B cell (primary cell): Measurements from ENCODE around the gene ABCC3. TPM values are rescaled to one million over a fixed set of nuclear protein-coding genes. Genes with fewer than 3 reads are reported as not detected.
"Not testable (repeated sequence)": the region's sequence is repeated elsewhere in the genome, so short reads cannot be mapped to it uniquely, and the experiment has no call there.

Experiments used
- ATAC-seq: fragments of 200-7000 bp; cut with Tn5 transposase; one replicate; pipeline ENCODE4 v1.10.0; 2021; ENCODE audit warnings: low read depth, mild to moderate bottlenecking, moderate number of reproducible peaks, moderate library complexity
- CTCF ChIA-PET: fragments of 350-600 bp; sonication (Branson Sonifier 250); formaldehyde crosslinking; loops from one replicate; lab custom pipeline; 2021; ENCODE audit warnings: antibody characterized with exemption, inconsistent platforms; lab: Charles Lee
- POLR2A ChIA-PET: fragments of 350-600 bp; sonication (Branson Sonifier 250); formaldehyde crosslinking; loops from one replicate; lab custom pipeline; 2021; ENCODE audit warnings: antibody characterized with exemption; lab: Charles Lee
- DNase-seq: peaks from one replicate; pipeline ENCODE4 v3.0.0; 2013
- H2AFZ ChIP-seq: 2 replicates; pipeline ENCODE4 v1.6.1; 2012; ENCODE audit warnings: mild to moderate bottlenecking, low read depth, low read length; ENCODE audit not compliant: insufficient read depth, poor library complexity, severe bottlenecking
- H3K27ac ChIP-seq, 2 donors: 1 replicate in 1 of 2; 2 replicates in 1 of 2; pipeline ENCODE4 v1.5.1; 2012 to 2013; ENCODE audit warnings: low read length in 2 of 2, mild to moderate bottlenecking in 2 of 2, moderate library complexity in 1 of 2
- H3K27me3 ChIP-seq, 4 experiments: fragments of 200-600 bp in 1 of 4; sonication (generic) in 1 of 4; replicated peaks in 1 of 4; 1 replicate in 2 of 4; 2 replicates in 2 of 4; pipeline versions ENCODE4 v1.6.1 to v1.7.0; 2013 to 2016; ENCODE audit warnings: low read length in 3 of 4, mild to moderate bottlenecking in 2 of 4, mixed read lengths in 1 of 4, moderate library complexity in 1 of 4; ENCODE audit not compliant: insufficient read depth in 4 of 4, control insufficient read depth in 3 of 4; ENCODE audit errors: control extremely low read depth in 1 of 4
- H3K36me3 ChIP-seq, 2 experiments: replicated peaks in 1 of 2; 1 replicate in 1 of 2; 2 replicates in 1 of 2; pipeline versions ENCODE4 v1.6.1 to v1.7.1; 2013; ENCODE audit warnings: low read length in 1 of 2; ENCODE audit not compliant: insufficient read depth in 2 of 2, control insufficient read depth in 1 of 2; ENCODE audit errors: control extremely low read depth in 1 of 2, extremely low read depth in 1 of 2
- H3K4me1 ChIP-seq, 2 donors: fragments of 200-600 bp in 1 of 2; sonication (generic) in 1 of 2; 1 replicate in 1 of 2; 2 replicates in 1 of 2; pipeline versions ENCODE4 v1.5.1 to v1.6.1; 2013 to 2017; ENCODE audit warnings: low read length in 2 of 2; ENCODE audit not compliant: control insufficient read depth in 2 of 2, insufficient read depth in 2 of 2
- H3K4me2 ChIP-seq: replicated peaks from 2 replicates; pipeline ENCODE3; 2012; ENCODE audit warnings: mild to moderate bottlenecking, low read depth, low read length; ENCODE audit not compliant: poor library complexity, severe bottlenecking
- H3K4me3 ChIP-seq, 5 experiments: fragments of 200-600 bp in 1 of 5; sonication (generic) in 1 of 5; 1 replicate in 3 of 5; 2 replicates in 2 of 5; pipeline versions ENCODE4 v1.5.1 to v1.7.0; 2011 to 2016; ENCODE audit warnings: low read length in 4 of 5, mild to moderate bottlenecking in 4 of 5, low read depth in 2 of 5, control low read depth in 1 of 5, moderate library complexity in 1 of 5; ENCODE audit not compliant: insufficient read depth in 1 of 5; ENCODE audit errors: control extremely low read depth in 1 of 5, extremely low read depth in 1 of 5
- H3K79me2 ChIP-seq: fragments of 200-600 bp; sonication (generic); one replicate; pipeline ENCODE4 v1.6.0; 2016; ENCODE audit warnings: low read length; ENCODE audit not compliant: control insufficient read depth, insufficient read depth
- H3K9ac ChIP-seq: fragments of 200-600 bp; sonication (generic); 2 replicates; pipeline ENCODE4 v1.6.1; 2017; ENCODE audit warnings: mild to moderate bottlenecking, low read length, moderate library complexity
- H3K9me3 ChIP-seq, 3 donors: one replicate each; pipeline versions ENCODE4 v1.6.1 to v1.7.1; 2013; ENCODE audit warnings: low read length in 2 of 3; ENCODE audit not compliant: control insufficient read depth in 2 of 3, insufficient read depth in 1 of 3; ENCODE audit errors: control extremely low read depth in 1 of 3
- H4K20me1 ChIP-seq: 2 replicates; pipeline ENCODE4 v1.6.0; 2012; ENCODE audit warnings: mild to moderate bottlenecking, low read length; ENCODE audit not compliant: insufficient read depth, control insufficient read depth, poor library complexity, severe bottlenecking
- H3K27ac Mint-ChIP-seq: one replicate; pipeline ENCODE4 v1.8.0; 2021; ENCODE audit warnings: mixed read lengths
- H3K27me3 Mint-ChIP-seq: one replicate; pipeline ENCODE4 v1.8.0; 2021; ENCODE audit warnings: mixed read lengths
- H3K4me1 Mint-ChIP-seq: one replicate; pipeline ENCODE4 v1.8.0; 2021; ENCODE audit warnings: mixed read lengths
- H3K4me3 Mint-ChIP-seq: one replicate; pipeline ENCODE4 v1.8.0; 2021; ENCODE audit warnings: mixed read lengths
- H3K9me3 Mint-ChIP-seq: one replicate; pipeline ENCODE4 v1.8.0; 2022; ENCODE audit warnings: mixed read lengths; ENCODE audit not compliant: insufficient read depth
- EZH2 ChIP-seq: IDR thresholded peaks from 2 replicates; pipeline ENCODE4 v1.6.1; 2012; ENCODE audit warnings: borderline replicate concordance, low read depth, mild to moderate bottlenecking, moderate library complexity, low read length; ENCODE audit not compliant: insufficient read depth, poor library complexity, severe bottlenecking
- WGBS: methylation state at CpG from one replicate; pipeline ENCODE4 v1.1.5; 2013; ENCODE audit warnings: missing lambda C conversion rate; ENCODE audit not compliant: insufficient coverage; 5-methylcytosine and 5-hydroxymethylcytosine counted together
- intact Hi-C: fragments of 100-400 bp; cut with micrococcal nuclease; formaldehyde crosslinking; loops from one replicate; pipeline ENCODE4 v1.10.0; 2022
- polyA plus RNA-seq: library from polyadenylated mRNA; depleted of rRNA; stranded (reverse); fragments of >200 nt; gene quantifications from 2 replicates; pipeline ENCODE4 v1.2.3, GENCODE V29; 2012
- total RNA-seq, 2 donors: library from RNA; stranded (reverse); fragments of 120-200 nt in 1 of 2; gene quantifications; 1 replicate in 1 of 2; 2 replicates in 1 of 2; pipeline versions ENCODE4 v1.2.3 to v1.2.4, GENCODE V29; 2013 to 2022
- TF ChIP-seq, protein P1 (sequence below): fragments of 200-600 bp; IDR thresholded peaks from one replicate; pipeline ENCODE4 v1.8.0; 2022; ENCODE audit warnings: antibody characterized with exemption, mild to moderate bottlenecking

Gene ABCC3
- total and polyA plus RNA-seq, 2 donors (not counting 1 experiment from before 2014, with no cell fraction given), result 0.05 to 0.60 TPM

GRCh38 chr17:50722746-50723145 lies 88.1 kb downstream of the ABCC3 start:
- H3K4me3 Mint-ChIP-seq, result peak overlapping the region; percentile 69
- H3K27ac Mint-ChIP-seq, result peak overlapping the region; percentile 32
- H3K4me1 Mint-ChIP-seq, result peaks cover 54% of the 10 kb centered on the region
- H3K36me3 ChIP-seq, result peaks cover 1 to 14% of the 10 kb centered on the region in 2 experiments
- no peak for ATAC-seq
- 71% methylated on average over 1 of the region's 3 CpGs for WGBS
- peaks cover 84% of the 10 kb centered on the region for H3K79me2 ChIP-seq
- DNase-seq, result no peak
- ChIA-PET CTCF (no interaction called here), POLR2A (no interaction called here)
- no peaks in the 10 kb centered on the region for H3K27me3 ChIP-seq
- H3K4me2 ChIP-seq, result peak overlapping the region; percentile 37
- no peak overlapping the region for H2AFZ ChIP-seq
- peaks cover 45 to 46% of the 10 kb centered on the region in 2 donors for H3K4me1 ChIP-seq
- no peak overlapping the region for H3K9ac ChIP-seq
- intact Hi-C loops, result loop anchor here (5.0 kb wide), 1 partner anchor 40 kb away; no protein-coding TSS in a partner anchor
- H3K4me3 ChIP-seq, result no peak overlapping the region
- peaks cover 58% of the 10 kb centered on the region for H4K20me1 ChIP-seq
- no peak for TF ChIP-seq EZH2
- TF ChIP-seq, protein P1, sequence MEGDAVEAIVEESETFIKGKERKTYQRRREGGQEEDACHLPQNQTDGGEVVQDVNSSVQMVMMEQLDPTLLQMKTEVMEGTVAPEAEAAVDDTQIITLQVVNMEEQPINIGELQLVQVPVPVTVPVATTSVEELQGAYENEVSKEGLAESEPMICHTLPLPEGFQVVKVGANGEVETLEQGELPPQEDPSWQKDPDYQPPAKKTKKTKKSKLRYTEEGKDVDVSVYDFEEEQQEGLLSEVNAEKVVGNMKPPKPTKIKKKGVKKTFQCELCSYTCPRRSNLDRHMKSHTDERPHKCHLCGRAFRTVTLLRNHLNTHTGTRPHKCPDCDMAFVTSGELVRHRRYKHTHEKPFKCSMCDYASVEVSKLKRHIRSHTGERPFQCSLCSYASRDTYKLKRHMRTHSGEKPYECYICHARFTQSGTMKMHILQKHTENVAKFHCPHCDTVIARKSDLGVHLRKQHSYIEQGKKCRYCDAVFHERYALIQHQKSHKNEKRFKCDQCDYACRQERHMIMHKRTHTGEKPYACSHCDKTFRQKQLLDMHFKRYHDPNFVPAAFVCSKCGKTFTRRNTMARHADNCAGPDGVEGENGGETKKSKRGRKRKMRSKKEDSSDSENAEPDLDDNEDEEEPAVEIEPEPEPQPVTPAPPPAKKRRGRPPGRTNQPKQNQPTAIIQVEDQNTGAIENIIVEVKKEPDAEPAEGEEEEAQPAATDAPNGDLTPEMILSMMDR, result no peak
- no peak overlapping the region for H3K27ac ChIP-seq
- H3K9me3 ChIP-seq, result peaks cover 0 to 2% (median 0%) of the 10 kb centered on the region in 3 donors
- H3K9me3 Mint-ChIP-seq, result no peaks in the 10 kb centered on the region
- H3K27me3 Mint-ChIP-seq, result no peaks in the 10 kb centered on the region

- ChIA-PET POLR2A (interaction anchor here (0.6 kb wide), 1 partner anchor 142 kb away, joined by 3 read pairs; the partner anchor contains the start of gene TOB1), CTCF (interaction anchor here (0.6 kb wide), 1 partner anchor 531 kb away, joined by 4 read pairs; no protein-coding TSS in a partner anchor)
- H3K4me2 ChIP-seq, result not testable (repeated sequence)
These were observed 89.9 kb downstream of the ABCC3 start for GRCh38 chr17:50724622-50725021.

More at GRCh38 chr17:50724622-50725021, 89.9 kb downstream of the ABCC3 start:
- not testable (repeated sequence) for H3K4me3 Mint-ChIP-seq, H2AFZ ChIP-seq, H3K9ac ChIP-seq, ATAC-seq, H3K27ac Mint-ChIP-seq, DNase-seq, H3K9me3 Mint-ChIP-seq, H3K27me3 Mint-ChIP-seq, H3K9me3 ChIP-seq, H3K4me3 ChIP-seq, H3K27me3 ChIP-seq, H3K27ac ChIP-seq
- no CpG with 5 or more reads among the region's 6 CpGs for WGBS
- H3K36me3 ChIP-seq, result peaks cover 1 to 18% of the 10 kb centered on the region in 2 experiments
- intact Hi-C loops, result loop anchor here (5.0 kb wide), 1 partner anchor 38 kb away; no protein-coding TSS in a partner anchor
- peaks cover 76% of the 10 kb centered on the region for H4K20me1 ChIP-seq
- peaks cover 100% of the 10 kb centered on the region for H3K79me2 ChIP-seq
- H3K4me1 ChIP-seq, result peaks cover 42 to 46% of the 10 kb centered on the region in 2 donors
- H3K4me1 Mint-ChIP-seq, result peaks cover 63% of the 10 kb centered on the region
